GM18507 (cell line): Measurements from ENCODE around the gene PLEKHB2.
"Not testable (repeated sequence)": the region's sequence is repeated elsewhere in the genome, so short reads cannot be mapped to it uniquely, and the experiment has no call there.

ENCODE experiments used
- DNase-seq: peaks from one replicate; pipeline ENCODE4 v3.0.0; 2011; ENCODE audit warnings: low read depth; ENCODE audit not compliant: insufficient read length; ENCODE audit errors: extremely low spot score
- FAIRE-seq: peaks from 2 replicates; lab custom pipeline; 2011; peaks lifted over from hg19 to GRCh38; lab: Jason Lieb, UNC

Gene PLEKHB2

GRCh38 chr2:131181451-131181850 is 76.3 kb downstream of the PLEKHB2 start:
- DNase-seq, FAIRE-seq: not testable (repeated sequence)

- DNase-seq, FAIRE-seq: not testable (repeated sequence)
These were observed 88.3 kb downstream of the PLEKHB2 start for GRCh38 chr2:131193421-131193820.

GRCh38 chr2:131196186-131196585 is 91.0 kb downstream of the PLEKHB2 start:
- not testable (repeated sequence) for FAIRE-seq

More at GRCh38 chr2:131196186-131196585, 91.0 kb downstream of the PLEKHB2 start:
- DNase-seq = not testable (repeated sequence)
